Epithelial cell of proximal tubule (primary cell): Measurements from ENCODE around the gene SH3BP2. TPM values are rescaled to one million over a fixed set of nuclear protein-coding genes. Genes with fewer than 3 reads are reported as not detected.

Experiments
- DNase-seq: peaks from one replicate; pipeline ENCODE4 v3.0.0-alpha.2; 2011; ENCODE audit warnings: low read depth
- H3K4me3 ChIP-seq: 2 replicates; pipeline ENCODE4 v1.5.1; 2011; ENCODE audit warnings: low read depth, mild to moderate bottlenecking, low read length
- CTCF ChIP-seq: conservative IDR thresholded peaks from 2 replicates; pipeline ENCODE4 v1.5.1; 2012; ENCODE audit warnings: low read depth, mild to moderate bottlenecking, low read length
- total RNA-seq: library from RNA; depleted of rRNA; stranded (reverse); fragments of >200 nt; gene quantifications from 2 replicates; pipeline ENCODE4 v1.2.3, GENCODE V29; 2015

SH3BP2 gene
- total RNA-seq, 1 donor from 2014 or later = 53.3 TPM

- no peak overlapping the region for H3K4me3 ChIP-seq
- TF ChIP-seq CTCF = no peak
- DNase-seq = no peak
Observed at GRCh38 chr4:2828758-2829181, 35.9 kb downstream of the SH3BP2 start.

GRCh38 chr4:2829321-2829932 lies 36.5 kb downstream of the SH3BP2 start:
- H3K4me3 ChIP-seq = no peak overlapping the region
- no peak for DNase-seq
- TF ChIP-seq CTCF = no peak

GRCh38 chr4:2829933-2830451 lies 37.1 kb downstream of the SH3BP2 start:
- no peak for DNase-seq
- H3K4me3 ChIP-seq = no peak overlapping the region
- no peak for TF ChIP-seq CTCF

GRCh38 chr4:2830632-2831610 lies 38.0 kb downstream of the SH3BP2 start:
- DNase-seq = no peak
- H3K4me3 ChIP-seq = no peak overlapping the region
- TF ChIP-seq CTCF = no peak

- no peak for DNase-seq
- no peak overlapping the region for H3K4me3 ChIP-seq
- TF ChIP-seq CTCF = no peak
Observed at GRCh38 chr4:2831611-2832308, 38.9 kb downstream of the SH3BP2 start.

- TF ChIP-seq CTCF = no peak
- no peak for DNase-seq
- H3K4me3 ChIP-seq = no peak overlapping the region
Observed at GRCh38 chr4:2832309-2832980, 39.6 kb downstream of the SH3BP2 start.
